HuH-7.5 (cell line): ENCODE data around the gene CLDN5.

Source experiments
- DNase-seq: peaks from one replicate; pipeline ENCODE4 v3.0.0; 2011; ENCODE audit warnings: low spot score

The CLDN5 gene

DNA sequence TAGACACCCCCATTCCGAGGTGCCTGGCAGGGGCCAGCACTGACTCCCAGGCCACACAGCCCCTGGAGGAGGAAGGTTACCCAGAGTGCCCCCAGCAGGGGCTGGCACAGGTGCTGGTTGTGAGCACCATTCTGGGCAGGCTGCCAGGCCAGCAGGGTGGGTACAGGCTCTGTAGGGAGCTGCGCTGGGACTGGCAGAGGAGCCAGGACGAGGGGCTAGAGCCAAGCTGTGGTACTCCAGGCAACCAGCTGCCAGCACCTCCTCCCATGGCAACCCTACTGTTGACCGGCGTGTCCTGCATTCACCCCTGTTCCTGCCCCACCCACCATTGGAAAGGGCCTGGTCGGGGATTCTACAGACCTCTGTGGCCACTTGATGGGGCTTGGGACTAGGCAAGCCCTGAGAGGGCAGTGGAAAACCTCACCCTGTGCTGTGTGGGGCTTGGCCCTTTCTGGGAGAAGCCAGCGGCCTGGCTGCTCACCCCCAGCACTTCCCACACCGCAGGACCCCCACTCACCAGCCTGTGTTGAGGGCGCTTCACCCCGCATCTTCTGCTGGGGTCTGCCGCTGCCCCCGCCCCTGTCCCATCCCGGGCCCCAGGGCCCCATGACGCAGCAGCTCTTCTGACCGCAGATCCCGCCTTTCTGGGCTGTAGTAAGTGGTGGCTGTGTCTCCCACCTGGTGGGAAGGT, 1.9 kb downstream of the CLDN5 start:
- DNase-seq, result no peak

DNA sequence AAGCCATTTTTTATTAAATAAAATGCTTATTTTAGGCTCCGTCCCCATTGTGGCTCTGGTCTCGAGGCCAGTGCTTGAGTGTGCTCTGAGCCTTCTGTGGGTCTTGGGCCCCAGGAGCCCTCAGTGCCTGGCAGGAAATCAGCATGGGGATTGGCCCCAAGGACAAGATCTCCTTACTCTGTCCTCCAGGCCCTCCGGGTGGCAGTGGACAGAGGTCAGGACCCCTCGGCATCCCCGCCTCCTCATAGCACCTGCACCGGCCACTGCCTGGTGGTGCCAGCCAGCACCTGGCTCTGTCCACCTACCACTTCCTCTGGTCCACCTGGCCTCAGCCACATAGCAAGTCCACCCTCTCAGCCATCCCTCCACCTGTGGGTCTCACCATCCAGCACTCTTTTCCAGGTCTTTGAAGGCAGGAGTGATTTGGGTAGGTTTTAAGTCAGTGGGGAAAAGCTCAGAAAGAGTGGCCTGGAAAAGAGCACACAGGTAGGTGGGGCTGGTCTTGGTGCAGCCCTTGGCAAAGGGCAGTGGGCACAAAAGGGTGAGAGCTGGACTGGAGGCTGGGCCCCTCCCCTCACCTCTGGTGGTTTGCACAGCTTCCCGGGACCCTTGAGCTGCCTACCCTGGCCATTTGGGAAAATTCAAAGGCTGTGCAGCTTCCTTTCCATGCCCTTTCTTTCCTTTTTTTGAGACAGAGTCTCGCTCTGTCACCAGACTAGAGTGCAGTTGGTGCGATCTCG, 3.5 kb downstream of the CLDN5 start:
- DNase-seq, result no peak

DNA sequence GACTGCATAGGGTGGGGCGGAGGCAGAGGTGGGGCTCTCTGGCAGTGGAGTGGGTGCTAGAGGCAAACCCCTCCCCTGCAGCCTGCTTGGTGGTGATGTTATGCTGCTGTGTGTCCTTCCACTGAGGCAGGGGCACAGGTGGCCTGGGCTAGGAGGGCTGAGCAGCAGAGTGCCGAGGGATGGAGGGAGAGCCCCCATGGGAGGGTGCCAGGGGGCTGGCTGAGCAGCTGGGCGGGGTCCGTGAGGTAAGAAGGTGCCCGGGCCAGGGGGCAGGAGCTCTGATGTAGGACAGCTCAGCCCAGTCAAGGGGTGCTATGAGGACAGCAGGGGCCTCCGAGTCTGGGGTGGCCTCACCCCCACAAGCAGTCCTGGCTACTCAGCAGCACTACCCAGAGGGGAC, 4.2 kb downstream of the CLDN5 start:
- no peak for DNase-seq

DNA sequence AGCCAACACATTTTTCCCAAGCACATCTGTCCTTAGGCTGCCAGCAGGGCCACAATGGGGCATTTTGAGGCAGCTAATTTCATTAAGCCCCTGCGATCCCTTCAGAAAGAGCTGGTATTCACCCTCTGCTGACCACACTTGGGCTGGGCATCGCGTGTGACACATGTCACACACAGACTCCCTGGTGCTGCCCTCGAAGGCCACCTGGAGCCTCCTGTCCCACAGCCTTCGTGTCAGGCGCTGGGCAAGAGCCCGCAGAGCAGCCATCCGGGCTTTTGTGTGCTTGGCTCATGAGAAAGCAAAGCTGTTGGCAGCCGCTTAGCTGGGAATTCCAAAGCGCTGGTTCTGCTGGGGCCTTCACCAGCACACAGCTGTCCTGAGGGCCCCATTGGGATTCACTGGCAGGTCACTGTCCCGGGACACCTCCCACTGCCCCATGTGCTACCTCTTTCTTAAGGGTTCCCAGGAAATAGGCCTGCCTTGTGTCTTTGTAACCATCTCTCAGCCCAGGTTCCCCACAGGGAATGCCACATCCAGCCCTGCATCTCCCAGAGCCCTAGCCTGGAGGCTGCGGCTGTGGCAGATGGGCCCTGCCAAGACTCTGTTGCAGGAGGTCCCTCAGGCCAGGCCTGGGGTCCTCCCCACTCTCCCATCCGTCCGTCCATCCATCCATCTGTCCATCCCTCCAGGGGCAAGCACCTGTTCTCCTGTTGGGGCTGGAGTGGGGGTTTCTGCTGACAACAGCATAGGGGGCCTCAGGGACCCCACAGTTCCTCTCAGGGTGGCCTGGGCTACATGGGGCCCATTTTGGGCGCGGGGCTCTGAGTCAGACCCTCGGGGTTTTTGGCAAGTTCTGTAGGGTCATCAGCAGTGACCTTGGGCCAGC, 4.9 kb downstream of the CLDN5 start:
- no peak for DNase-seq

DNA sequence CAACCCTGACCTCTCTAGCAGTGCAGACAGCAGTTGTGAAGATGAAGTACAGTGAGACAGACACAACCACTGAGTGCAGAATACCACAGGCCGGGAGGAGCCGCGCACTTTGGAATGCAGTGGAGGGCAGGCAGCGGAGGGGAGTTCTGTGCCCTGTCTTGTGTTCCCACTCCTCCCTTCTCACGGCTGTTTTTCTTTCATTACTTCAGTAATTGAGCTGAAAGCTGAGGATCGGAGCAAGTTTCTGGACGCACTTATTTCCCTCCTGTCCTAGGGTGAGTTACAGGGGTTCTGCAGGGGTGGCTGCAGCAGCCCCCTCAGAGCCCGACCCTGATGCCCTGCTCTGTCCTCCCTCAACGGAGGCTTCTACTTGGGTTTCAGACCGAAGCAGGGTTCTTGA, 5.6 kb downstream of the CLDN5 start:
- DNase-seq, result no peak

DNA sequence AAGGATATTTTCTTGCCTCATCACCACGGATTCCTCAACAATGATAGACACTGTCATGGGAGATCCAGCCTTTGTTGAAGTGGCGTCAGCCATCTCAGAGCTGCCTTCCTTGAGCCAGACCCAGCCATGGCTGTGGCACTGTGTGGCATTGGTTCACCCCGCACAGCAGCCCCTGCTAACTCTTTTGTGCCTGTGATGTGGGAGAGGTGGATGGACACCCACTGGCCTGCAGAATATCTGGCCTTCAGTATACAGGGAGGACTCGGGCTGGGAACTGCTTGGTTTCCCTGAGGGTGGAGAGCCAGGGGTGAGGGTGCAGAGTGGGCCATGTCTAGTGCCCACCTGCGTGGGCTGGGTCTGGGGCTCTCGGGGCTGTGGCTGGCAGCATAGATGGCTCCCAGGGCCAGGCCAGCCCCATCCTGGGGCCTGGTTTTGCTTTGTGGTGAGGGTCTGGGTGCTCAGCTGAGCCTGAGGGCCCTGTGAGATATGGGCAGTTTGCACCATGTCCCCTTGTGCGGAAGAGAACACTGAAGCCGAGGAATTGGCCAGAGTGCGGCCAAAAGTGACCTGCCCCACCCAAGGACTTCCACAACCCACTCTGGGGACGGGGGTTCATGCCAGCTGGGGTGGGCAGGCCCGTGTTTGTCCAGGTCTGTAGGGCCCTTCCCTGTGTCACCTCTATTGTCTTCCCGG, 6.1 kb downstream of the CLDN5 start:
- DNase-seq, result no peak

DNA sequence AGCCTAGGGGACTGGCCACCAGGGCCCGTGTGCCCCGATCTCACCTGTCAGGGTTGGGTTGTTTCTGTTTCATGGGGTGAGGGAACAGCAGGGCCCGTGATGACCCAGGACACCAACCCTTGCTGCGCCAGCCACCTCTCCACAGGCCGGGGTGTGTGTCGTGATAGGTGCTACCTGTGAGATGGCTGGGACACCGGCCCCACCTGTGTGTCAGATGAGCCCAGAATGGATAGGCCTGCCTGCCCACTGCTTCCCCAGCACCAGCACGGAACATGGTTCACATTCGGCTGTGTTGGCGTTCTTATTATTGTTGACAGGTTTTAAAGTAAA, 7.1 kb downstream of the CLDN5 start:
- DNase-seq, result no peak

DNA sequence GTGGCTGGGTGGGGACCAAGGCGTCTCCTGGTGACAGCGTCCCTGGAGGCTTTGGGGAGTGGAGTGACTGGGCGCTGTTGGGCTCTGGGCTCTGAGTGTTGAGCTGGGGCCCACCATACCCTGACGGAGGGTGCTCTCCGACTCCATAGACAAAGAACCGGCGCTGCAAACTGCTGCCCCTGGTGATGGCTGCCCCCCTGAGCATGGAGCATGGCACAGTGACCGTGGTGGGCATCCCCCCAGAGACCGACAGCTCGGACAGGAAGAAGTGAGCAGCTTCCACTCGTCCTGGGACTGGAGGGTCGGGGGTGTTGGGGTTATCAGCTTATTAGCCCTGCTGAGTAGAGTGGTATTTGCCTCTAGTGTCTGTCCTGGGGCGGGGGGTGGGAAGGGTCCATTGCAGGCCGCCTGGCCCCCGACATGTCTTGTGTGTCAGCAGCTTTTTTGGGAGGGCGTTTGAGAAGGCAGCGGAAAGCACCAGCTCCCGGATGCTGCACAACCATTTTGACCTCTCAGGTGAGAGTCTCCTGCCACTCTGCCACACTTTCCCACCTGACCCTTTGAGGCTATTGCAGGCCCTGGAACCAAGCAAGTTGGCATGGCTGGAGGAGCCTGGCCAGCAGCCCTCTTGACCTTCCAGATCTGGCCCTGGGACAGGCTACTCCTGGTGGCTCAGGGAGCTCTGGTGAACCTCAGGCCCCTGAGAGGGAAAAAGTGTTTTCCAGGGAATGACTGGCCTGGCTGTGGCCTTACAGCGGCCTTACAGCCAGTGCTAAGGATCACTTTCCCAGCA, 7.6 kb downstream of the CLDN5 start:
- no peak for DNase-seq

DNA sequence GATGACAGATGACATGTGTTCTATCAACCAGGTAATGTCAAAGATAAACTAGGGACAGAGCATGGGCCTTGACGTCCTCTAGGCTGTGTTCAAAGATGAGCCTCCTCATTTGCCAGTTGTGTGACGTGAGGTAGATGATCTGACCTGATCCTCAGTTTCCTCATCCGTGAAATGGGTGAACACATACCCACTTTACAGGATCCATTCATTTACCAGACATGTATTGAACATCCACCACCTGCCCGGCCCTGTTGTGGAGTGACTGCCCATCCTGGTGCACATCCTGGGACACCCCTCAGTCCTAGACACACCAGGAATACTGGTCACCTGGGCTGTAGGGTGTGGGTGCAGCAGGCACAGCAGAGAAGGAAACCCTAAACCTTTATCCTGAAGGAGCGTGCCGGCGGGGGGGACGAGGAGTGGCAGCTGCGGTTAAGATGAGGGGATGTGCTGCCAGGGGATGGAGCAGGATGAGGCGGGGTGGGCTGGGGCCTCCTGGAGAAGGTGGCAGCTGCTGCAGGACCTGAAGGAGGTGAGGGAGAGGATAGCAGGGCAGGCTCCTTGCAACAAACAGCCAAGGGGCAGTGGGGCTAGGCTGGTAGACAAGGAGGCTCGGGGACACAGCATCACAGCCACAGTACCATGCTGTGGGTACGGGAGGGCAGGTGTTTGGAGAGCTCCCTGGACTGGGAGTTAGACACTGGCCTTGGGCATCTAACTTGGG, 8.4 kb downstream of the CLDN5 start:
- DNase-seq, result no peak

DNA sequence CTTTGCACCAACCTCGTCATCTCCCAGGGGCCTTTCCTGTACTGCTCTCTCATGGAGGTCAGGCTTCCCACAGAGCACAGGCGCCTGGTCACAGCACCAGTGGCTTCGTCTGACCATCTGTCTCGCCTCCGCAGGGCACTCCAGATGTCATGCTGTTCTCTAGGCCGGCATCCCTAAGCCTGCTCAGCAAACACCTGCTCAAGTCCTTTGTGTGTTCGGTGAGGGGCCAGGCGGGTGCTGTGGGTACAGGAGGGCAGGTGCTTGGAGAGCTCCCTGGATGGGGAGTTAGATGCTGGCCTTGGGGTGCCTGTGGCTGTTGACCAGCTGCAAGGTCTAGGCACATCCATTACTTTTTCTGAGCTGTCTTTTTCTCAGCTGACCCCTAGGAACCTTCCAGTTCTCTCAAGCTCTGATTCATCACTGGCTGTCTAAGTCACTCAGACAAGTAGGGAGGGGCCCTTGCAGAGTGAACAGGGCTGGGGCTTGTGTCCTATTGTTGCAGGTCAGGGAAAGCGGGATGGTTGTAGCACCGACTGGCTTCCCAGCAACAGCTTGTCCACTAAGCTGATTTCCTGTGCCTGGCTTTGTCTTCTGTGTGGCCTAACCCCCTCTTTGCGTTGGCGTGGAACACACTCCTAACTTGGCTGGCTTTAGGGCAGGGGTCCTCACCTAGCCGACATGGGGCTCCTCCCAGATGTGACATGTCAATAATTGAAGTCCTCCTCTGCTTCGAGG, 9.2 kb downstream of the CLDN5 start:
- no peak for DNase-seq

DNA sequence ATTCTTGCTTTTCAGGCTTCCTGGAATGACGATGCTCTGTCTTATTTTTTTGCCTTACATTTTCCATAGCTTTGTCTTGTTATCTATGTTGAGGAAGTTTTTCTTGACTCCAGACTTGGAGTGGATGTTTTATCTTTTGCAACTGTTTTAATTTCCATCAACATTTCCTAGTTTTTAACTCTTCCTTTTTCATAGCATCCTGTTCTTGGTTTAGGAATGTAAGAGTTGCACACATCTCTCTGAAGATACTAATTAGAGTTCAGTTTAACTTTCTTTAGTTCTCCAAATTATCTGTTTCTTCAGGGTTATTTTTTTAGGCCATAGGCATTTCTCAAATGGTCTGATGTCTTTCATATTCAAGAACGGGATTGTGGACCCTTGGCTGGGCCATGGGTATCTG, 10.4 kb downstream of the CLDN5 start:
- no peak for DNase-seq

DNA sequence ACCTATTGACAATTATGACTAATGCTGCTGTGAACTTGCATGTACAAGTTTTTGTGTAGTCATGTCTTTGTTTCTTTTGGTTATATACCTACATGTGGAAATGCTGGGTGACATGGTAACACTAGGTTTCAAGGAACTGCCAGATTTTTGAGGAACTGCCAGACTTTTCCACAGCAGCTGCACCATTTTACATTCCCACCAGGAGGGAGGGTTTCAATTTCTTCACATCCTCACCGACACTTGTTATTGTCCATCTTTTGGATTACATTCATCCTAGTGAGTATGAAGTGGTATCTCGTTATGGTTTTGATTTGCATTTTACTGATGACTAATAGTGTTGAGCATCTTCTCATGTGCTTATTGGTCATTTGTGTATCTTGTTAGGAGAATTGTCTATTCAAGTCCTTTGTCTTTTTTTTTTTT, 13.3 kb downstream of the CLDN5 start:
- DNase-seq, result no peak

DNA sequence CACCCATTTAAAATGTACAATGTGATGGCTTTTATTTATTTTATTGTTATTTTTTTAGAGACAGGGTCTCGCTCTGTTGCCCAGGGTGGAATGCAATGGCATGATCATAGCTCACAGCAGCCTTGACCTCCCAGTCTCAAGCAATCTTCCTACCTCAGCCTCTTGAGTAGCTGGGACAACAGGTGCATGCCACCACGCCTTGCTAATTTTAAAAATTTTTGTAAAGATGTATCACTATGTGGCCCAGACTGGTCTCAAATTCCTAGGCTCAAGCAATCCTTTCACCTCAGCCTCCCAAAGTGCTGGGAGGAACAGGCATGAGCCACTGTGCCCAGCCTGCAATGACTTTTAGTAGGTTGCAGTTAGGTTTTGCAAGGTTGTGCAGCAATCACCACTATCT, 14.3 kb downstream of the CLDN5 start:
- no peak for DNase-seq

DNA sequence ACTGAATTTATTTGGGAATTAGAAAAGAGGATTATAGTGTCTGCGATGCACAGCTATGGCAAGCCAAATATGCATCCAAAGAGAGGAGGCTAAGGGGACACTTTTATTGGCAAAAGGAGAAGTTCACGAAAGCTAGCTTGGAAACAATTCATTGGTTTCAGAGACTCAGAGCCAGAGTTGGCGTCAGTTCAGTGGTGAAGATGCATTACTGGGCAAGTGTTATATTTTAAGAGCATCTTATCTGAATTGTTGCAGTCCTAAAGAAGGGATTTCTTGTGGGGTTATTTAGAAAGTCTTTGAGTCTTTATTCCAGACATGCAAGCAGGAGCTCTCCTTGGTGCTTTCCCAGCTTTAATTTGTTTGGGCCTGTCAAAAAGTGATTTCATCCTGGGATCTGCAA, 15.0 kb downstream of the CLDN5 start:
- DNase-seq, result no peak

DNA sequence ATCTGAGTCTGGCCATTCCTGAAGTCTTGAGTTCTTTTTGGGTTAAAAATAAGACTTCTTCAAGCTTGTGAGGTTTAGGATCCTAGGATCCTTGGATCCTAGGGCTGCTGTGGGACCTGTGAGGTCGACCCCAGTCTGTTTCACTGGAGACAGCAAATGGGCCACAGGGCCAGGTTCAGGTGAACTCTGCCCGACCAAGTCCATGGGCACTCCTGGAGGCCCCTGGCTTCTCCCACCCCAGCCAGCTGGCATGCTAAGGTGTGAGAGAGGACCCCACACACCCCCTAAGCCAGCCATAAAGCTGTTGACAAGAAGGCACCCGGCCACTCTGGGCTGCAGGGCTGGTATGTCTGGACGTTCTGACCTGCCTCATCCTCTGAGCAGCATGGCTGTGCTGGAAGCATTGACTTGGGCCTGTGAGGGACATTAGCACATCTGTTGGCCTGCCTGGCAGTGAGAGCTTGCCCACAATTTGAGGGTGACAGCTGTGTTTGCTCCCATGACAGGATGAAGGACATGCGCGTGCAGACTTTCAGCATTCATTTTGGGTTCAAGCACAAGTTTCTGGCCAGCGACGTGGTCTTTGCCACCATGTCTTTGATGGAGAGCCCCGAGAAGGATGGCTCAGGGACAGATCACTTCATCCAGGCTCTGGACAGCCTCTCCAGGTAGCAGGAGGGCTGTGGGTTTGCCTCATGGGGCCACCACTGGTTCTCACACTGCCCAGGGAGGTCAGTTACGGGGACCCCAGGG, 16.0 kb downstream of the CLDN5 start:
- no peak for DNase-seq

DNA sequence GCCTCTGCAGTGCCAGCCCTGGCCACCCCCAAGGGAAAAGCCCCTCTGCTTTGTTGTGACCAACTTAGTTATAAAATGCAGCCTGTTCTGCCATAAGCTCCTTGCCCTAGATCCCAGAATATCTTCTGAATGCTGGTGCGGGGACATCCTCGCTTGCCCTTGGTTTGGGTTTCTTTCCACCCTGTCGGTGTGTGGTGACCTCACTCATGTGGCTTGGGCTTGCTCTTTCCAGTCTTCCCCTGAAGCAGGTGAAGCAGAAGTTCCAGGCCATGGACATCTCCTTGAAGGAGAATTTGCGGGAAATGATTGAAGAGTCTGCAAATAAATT, 16.7 kb downstream of the CLDN5 start:
- DNase-seq, result no peak

DNA sequence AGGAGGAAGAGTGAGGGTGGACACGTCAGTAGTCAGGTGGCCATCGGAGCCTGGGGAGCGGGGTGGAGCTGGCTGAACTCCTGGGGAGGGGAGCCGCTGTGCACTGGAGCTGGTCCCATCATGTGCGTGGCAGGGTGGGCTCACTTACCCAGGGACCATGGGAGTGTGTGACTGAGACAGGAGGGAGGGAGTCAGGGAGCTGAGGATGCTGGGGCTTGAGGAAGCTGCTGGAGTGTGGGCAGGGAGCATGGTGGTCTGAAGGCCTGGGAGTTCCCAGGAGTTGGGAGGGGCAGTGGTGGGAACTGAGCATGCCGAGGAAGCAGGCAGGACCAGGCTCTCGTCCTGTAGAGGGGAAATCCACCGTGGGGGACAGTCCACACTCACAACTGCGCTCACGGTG, 18.0 kb downstream of the CLDN5 start:
- DNase-seq, result no peak

DNA sequence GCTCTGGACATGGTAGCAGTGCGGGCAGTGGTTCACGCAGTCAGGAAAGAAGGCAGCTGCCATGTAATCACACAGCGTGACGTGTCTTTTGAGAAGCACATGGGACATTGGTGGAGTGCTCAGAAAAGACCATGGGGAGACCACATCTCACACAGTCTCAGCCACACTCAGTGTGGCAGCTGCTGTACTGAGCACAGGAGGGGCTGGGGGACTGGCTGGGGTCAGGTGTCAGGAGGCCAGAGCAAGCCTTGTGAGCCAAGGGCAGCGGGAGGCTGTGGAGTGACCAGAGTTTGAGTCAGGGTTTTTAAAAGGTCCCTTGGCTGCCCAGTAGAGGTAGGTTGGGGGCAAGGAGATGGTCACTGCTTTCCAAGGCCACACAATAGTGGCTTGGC, 18.5 kb downstream of the CLDN5 start:
- no peak for DNase-seq

DNA sequence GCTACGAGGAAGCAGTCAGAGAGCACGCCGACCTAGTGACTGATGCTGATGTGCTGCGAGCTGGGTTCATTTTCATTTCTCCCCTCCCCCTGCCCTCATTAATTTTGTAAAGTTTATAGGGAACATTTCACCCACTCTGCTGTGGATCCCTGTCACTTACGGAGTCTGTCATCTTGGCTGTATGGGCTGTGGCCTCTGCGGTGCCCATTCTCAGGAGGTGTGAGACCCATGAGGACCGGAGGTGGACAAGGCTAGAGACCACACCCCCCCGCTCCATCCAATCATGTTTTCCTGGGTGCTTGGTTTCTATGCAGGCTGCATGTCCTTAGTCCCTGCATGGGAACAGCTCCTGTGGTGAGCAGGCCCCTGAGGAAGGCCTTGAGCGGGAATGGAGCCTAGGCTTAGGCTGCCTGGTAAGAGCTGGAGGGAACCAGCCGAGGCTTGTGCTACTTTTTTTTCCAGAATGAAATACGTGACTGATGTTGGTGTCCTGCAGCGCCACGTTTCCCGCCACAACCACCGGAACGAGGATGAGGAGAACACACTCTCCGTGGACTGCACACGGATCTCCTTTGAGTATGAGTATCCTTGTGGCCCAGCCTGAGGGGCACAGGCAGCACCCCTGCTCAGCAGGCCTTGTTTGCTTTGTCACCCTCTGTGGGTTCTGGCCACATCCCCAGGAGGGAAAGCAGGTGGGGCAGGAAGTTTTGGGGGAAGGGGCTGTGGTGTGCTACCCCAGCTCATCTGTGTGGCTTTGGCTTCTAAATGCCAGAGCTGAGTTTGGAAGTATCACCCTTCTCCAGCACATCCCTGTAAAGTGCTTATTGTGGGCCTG, 19.1 kb downstream of the CLDN5 start:
- no peak for DNase-seq
